Activated CD4-positive, alpha-beta T cell treated with anti-CD3 and anti-CD28 coated beads for 1 hour (primary cell): ENCODE measurements around the gene REPIN1.

Experiments
- DNase-seq: peaks from one replicate; pipeline ENCODE4 v3.0.0-alpha.2; 2020

Gene REPIN1

DNA sequence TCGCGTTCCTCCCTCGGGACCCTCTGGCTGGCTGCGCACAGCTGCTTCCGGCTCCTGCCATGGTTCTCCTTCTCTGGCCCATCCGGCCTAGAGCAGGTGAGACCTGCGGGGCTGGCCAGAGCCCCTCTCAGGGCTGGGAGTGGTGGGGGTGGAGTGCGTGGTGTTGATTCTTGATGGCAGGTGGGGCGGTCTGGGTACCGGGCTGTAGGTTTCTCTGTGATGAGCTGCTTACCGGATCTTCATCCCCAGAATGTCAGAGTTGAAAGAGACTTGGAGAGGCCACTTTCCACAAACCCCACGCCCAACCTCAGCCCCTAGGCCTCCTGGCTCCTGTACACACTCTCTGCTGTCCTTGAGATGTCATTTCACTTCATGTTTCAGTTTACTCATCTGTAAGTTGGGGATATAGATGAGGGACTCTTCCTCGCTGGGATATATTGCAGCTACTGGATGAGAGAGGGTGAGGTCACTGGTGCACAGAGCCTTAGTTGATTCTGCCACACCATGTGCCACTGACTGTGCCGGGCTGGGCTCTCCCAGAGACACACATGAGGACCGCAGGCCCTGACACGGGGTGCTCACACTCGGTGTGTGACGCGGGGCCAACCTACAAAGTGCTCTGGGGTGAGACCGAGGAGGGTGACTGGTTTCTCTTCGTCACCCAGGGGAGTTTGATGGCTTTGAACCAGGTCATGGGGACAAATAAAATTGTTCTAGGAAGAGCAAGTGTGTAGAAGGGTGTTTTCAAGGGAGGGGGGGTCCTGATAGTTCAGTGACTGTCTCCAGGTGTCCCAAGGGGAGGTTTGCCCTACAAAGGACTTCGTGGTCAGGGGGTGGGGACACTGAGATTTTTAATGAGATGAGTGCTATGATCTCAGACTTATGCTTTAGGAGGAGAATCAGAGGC, 40.0 kb downstream of the REPIN1 start:
- no peak for DNase-seq

DNA sequence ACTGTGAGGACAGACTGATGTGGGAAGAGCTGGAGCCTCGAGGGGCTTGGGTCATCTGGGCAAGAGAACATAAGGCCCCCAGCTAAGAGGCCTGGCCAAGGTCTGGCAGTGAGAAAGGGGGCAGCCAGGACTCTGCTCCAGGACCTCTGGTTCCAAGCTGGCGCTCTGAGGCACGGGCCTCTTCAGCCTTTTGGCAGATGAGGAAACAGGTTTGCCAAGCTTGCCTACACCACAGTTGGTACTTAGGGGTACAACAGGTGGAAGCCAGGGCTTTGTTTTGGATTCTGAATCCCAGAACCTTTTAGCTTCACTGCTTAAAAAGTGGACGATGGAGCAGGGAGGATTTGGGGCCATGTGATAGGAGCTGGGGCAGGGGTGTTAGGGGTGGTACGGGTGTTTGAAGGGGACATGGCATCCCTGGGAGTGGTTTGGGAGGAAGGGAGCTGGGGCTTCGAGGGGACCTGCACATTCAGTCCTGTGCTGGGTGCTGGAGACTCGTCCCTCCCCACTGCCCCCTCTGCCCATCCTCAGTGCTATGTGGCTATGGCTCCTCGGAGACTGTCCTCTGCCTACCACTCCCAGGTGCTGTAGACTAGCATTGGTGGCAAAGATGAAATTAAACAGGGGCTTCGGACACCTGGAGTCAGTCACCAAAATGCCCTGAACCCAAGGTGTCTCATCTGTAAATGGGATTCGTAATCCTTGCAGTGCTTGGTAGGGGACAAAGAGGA, 40.8 kb downstream of the REPIN1 start:
- no peak for DNase-seq

DNA sequence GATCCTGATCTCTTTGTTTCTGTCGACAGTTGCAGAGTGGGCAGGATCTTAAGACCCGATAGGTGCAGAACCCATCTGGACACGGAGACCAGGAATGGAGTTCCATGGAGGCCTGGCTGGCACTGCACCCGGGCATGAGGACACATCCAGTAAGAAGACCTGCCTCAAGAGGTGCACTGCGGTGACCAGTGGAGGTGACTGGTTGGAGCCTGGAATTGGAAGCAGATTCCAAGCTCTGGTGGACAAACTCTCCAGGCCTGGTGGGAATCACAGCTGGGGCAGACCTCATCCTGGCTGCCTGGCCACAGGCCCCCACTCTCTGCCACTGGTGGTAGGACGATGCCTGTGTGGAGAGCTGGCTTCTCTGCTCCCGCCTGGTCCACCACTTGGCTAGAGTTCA, 41.5 kb downstream of the REPIN1 start:
- no peak for DNase-seq

DNA sequence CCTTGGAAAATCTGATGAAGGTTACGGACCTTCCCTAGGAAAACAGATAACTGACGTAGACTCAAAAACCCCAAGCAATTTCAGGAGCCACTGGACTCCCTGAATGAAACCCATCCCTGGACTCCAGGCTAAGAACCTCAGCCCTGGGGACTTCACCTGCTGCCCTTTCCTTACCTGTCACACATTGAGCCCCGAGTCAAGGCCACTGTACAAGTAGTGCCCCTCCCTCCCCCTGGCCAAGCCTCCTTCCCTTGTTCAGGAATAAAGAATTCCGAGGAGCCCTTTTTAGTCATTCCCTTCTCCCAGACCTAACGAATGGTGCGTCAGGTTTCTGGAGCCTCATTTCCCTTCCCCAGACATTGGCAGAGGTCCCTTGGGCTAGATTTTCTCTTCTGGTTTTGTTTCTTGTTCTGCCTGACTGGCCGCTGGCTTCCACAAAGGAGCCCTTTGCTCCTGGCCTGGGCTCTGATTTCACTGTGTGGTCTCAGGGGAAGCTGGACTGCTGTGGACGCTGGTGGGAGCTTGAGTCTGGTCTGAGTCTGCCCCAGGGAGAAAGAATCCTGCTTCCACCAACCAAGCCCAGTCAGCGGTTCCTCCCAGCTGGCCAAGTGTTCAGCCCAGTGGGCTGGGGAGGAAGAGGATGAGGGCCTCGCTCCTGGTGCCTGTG, 42.2 kb downstream of the REPIN1 start:
- no peak for DNase-seq

DNA sequence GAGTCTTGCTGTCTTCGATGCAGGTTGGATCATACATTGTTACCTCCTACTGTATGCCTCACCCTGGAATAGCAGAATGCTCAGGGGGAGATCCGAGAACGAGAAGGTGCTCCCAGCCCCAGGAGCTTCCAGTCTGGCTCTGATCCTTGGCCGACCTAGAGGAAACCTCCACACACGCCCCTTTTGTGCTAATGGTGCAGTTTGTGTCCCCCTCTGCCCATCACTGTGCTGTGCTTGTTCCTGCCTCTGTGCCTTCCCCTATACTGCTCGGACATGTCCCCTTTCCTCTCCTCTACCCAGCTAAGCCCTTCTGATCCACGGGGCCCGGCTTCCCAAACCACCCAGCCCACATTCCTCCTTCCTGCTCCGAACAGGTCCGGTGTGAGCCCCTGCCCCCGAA, 43.0 kb downstream of the REPIN1 start:
- no peak for DNase-seq

DNA sequence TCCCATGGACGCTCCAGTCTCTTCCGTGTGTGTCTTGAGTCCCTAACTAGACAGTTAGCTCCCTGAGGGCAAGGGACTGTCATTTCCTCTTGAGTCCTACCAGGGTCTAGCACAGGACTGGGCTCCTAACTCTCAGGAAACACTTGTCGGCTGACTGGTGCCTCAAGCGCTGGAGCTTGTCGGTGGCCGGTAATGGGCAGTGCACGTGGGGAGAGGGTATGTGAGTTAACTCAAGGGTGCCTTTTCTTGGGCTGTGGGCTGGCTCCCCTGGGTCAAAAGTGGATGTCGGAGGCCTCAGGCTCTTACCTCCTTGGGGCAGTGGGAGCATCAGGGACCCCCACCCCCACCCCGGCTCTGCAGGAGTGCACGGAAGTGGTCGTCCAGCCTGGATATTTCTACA, 43.4 kb downstream of the REPIN1 start:
- no peak for DNase-seq

DNA sequence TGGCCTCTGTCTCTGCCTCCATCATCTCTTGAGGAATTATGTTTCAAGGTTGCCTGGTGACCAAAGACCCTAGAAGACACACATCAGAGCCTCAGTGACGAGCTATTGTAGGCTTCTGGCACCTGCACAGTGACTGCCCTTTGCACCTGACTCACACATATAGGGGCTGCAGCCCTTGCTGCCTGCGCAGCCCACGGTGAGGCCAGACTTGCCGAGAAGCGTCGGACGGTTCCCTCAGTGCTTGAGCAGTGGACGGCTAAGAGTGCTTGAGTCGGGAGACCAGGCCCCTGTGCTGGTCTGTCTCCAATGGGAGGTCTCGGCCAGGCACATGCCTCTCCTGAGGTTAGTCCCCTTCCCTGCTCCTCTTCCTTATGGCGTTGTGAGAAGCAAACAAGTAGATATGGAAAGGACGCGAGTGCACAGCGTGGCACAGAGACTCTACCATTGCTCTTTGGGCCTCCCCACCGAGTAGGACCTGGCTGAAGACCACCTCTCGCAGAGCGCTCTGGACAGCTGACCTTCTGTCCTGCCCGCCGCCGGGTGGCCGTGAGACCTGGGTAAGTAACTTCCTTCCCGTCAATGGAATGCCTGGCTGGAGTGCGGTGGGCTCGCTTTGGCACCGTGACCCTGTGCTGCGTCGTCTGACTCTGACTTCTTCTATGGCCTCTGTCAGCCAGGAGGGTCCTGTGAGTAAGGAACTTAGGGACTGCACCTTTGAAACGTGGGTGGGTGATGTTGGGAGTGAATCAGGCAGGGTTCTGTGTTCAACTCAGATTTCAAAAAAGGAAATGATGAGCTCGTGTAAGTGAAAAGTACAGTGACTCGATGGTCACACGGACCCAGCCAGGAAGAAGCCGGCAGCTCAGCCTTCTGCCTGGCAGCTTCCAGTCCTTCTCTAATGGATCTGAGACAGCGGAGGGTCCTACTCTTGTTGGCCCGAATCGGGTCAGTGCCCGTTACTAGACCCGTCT, 44.2 kb downstream of the REPIN1 start:
- DNase-seq: no peak

DNA sequence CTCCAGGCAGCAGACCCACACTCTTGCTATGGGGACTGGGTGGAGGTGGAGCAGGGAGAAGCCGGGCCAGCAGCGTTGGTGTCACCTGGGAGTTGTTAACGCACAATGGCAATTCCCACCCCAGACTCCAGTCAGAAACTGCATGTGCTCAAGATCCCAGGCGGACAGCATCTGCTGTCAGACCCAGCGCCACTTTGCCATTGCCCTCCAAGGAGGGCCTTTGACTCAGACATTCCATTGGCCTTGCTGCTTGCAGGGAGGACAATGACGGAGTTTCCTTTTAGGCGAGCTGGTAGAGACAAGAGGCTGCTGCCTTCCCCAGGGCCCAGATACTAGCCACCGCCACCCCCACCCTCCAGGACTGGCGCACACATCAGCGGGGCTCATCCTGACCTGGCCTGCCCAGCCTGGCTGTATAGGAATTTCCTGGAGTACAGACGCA, 45.0 kb downstream of the REPIN1 start:
- DNase-seq: no peak

DNA sequence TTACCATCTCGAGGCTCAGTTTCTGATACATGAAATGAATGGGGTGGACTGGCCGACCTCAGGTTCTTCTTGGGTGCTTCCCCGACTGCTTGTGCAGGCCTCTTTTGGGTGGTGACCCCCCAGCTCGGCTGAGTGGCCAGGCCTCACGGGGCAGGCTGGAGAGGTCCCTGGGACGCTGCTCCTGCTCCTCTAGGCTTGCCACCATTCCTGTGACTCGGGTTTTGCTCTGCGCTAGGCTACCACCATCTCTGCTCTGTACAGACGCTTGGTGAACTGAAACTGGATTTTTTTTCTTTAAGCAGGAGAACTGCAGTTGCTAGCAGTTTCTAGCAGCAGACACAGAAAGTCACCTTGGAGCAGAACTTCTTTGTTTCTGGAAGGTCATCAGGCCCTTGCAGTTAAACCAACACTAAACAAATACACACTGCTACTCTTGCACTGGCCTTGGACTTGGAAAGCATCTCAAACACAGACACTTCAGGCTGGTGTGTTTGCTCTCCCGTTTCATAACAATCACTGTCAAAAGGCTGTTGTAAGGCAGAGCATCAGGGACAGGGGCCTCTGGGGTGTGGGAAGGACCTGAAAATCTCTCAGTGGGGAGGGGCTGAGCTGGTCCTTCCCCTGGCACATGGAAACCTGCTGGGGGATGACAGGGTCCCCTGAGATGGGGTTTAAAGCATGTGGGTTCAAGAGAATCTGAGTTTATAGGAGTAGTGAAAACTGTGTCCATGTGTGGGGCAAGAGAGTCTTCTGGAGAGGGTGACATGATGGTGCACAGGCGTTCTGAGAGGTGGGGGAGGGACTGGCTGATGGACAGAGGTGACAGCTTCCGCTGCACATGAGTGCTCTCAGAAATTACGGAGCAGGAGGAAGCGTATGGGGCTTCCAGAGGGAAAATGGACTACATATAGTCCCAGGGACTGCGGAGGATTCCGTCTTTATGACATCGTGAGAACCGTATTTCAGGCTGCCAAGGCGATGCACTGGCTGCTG, 46.8 kb downstream of the REPIN1 start:
- DNase-seq: no peak

DNA sequence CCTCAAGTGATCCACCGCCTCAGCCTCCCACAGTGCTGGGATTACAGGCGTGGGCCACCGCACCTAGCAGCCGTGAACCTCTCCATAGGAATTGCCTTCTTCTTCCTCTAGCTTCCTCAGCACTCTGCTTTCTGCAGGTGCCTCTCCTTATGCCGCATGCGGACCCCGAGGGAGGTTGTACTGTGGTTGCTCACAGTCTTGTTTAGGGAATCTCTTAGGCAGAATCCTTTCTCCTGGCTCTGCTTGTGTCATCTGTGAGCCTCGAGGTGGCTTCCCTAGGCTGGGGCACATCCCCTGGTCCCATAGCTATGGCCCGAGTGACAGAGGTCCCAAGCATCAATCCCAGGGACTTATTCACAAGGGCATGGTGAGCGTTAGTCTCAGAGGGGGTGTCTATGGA, 48.6 kb downstream of the REPIN1 start:
- DNase-seq: no peak

DNA sequence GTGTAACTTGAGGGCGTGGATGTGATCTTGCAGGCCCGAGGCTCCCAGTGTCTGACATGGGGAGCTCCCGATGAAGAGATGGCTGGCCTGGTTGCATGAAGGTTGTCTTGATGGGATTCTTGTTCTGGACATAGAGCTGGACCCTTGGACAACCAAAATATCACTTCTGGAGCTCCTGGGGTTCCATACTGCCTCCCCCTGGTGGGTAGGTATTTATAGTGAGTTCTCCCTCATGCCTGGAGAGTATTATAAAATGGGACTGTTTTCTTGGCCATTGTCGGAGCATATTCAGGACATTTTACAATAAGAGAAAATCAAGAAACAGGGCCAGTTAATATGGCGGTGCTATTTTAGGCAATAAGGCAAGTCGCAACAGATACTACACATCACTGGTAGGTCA, 49.2 kb downstream of the REPIN1 start:
- DNase-seq: no peak

DNA sequence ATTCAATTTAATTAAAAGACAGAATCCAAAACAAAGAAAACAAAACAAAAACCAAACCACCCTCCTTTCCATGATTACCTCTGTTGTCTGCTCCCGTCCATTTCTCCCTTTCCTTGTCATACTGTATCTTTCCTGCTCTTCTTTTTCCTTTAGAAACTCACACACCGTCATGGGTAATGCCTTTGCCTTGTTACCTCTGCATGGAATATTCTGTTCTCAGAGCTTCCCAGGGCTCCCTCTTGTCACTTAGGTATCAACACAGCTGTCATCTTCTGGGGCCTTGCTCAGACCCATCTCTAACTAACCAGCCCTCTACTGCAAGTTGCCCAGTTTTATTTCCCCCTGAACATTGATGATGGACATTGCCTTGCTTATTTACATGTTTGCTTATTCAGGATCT, 51.6 kb downstream of the REPIN1 start:
- no peak for DNase-seq

DNA sequence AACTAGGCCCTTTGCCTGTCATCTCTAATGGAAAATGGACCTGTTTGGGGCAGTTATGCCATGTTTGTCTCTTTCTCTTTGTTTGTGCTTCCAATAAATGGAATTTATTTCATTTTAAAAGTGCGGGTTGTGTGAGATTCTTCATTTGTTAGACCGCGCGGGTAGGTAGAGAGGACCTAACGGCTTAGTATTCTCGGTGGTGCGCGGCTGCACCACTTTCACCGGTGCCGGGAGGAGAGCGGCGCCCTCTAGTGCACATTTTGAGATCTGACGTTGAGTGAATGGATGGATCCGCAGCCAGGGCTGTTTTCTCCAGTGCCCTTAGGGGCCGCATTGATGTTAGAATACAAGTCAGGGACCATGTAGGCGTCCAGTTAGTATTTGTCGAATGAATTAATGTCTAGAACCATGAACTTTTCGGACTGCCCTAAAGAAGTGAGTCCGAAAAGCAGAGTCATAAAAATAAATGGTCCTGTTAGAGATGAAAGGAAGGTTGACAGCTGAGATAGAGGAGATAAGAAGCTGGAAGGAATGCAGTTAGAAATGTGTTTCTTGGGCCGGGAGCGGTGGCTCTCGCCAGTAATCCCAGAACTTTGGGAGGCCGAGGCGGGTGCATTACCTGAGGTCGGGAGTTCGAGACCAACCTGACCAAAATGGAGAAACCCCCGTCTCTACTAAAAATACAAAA, 52.5 kb downstream of the REPIN1 start:
- peak; percentile 78 for DNase-seq

DNA sequence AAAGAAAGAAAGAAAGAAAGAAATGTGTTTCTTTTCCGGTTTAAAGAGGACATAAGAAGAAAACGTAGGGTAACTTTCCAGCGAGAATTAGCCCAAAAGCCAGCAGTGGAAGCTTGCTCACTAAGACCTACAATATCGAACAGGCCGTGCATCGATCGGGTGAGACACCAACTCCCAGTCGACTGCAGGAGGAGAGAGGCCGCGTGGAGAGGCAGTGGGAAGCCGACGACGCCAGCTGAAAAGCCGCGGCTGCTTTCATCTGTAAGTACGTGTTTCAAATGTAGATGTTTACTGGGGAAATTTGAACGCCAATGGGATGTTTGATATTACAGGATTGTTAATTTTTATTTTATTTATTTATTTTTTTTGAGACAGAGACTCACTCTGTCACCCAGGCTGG, 53.2 kb downstream of the REPIN1 start:
- DNase-seq: no peak
